ENCODE measurements around the gene CELA1. TPM values are rescaled to one million over a fixed set of nuclear protein-coding genes. Genes with fewer than 3 reads are reported as not detected.
A peak's percentile ranks its signal among the peaks of the same experiment; 100 is the strongest.

Gene CELA1
- total and polyA plus RNA-seq, 10 of the 15 experiments (the other 5 are each of a cell fraction or from before 2014, with no cell fraction given) = not detected

- TF ChIP-seq ATF2 (IDR thresholded peaks at IDR 0.05; ENCODE audit: low read length) (no peak), RELA (IDR thresholded peaks at IDR 0.05; ENCODE audit: borderline replicate concordance, partially characterized antibody) (no peak), MAX (IDR thresholded peaks at IDR 0.05; ENCODE audit: low read depth, low read length) (no peak), CTCF (IDR thresholded peaks at IDR 0.05 in 2 of 3, conservative IDR thresholded peaks at IDR 0.05 in 1 of 3; ENCODE audit: control insufficient read depth in 2 of 3, extremely low read depth in 1 of 3, insufficient read depth in 1 of 3, low read depth in 3 of 3, low read length in 3 of 3) (peak in 1 of 3 experiments; percentile 12; a peak in 1 of 6 replicates), SUPT20H (IDR thresholded peaks at IDR 0.05; ENCODE audit: borderline replicate concordance, control insufficient read depth, low read depth, low read length) (no peak)
- Histone ChIP-seq H4K20me1 (ENCODE audit: control insufficient read depth, insufficient read depth) (no peaks in the 10 kb centered on the region), H3K4me3 (no peak overlapping the region), H3K27ac (ENCODE audit: control insufficient read depth, insufficient read depth) (no peak overlapping the region), H3K4me2 (ENCODE audit: control insufficient read depth, insufficient read depth) (no peak overlapping the region), H3K9ac (ENCODE audit: control insufficient read depth, insufficient read depth, low read length) (no peak overlapping the region), H3K9me3 (replicated peaks; ENCODE audit: control insufficient read depth, insufficient read depth, low read length) (no peaks in the 10 kb centered on the region), H3K4me1 (ENCODE audit: control insufficient read depth, insufficient read depth, low read length) (peaks cover 6% of the 10 kb centered on the region; the same call in 1 of the 2 replicates), H3K27me3 (replicated peaks in 1 of 2; ENCODE audit: control insufficient read depth in 2 of 2, insufficient read depth in 2 of 2, low read length in 1 of 2) (no peaks in the 10 kb centered on the region), H2AFZ (ENCODE audit: control insufficient read depth, low read depth, low read length) (no peak overlapping the region), H3K36me3 (ENCODE audit: control insufficient read depth in 2 of 2, insufficient read depth in 2 of 2, low read length in 1 of 2) (peaks cover 9 to 27% of the 10 kb centered on the region in 2 experiments; a peak in 3 of 4 replicates), H3K79me2 (ENCODE audit: control insufficient read depth, insufficient read depth, low read length) (no peaks in the 10 kb centered on the region)
- intact Hi-C loops (cut with micrococcal nuclease; ENCODE audit: unreplicated experiment) = no loop called here
- CTCF ChIA-PET = interaction anchor here (1.1 kb wide), 1 partner anchor 36 kb away, joined by 3 read pairs; no protein-coding TSS in a partner anchor
- POLR2A ChIA-PET = interaction anchor here (0.8 kb wide), 2 partner anchors 9 to 22 kb away, joined by 3 to 4 read pairs; no protein-coding TSS in a partner anchor
- RAD21 ChIA-PET (ENCODE audit: unreplicated experiment) = no interaction called here
- BruUV-seq (replicated peaks) = no TSS peak
- in situ Hi-C loops (cut with MboI) = no loop called here
- ATAC-seq (no peak), DNase-seq (ENCODE audit: low read depth, low spot score) (no peak), FAIRE-seq (no peak)
- SMC1A ChIA-PET (ENCODE audit: uncharacterized antibody, unreplicated experiment) = interaction anchor here (0.9 to 1.1 kb wide), 2 partner anchors 9 to 12 kb away, joined by 5 read pairs; no protein-coding TSS in a partner anchor
- WGBS (ENCODE audit: insufficient coverage, insufficient replicate concordance, low lambda C conversion rate, missing lambda C conversion rate) = 100% methylated on average over 10 of the region's 11 CpGs
Measured at GRCh38 chr12:51377099-51377984, 30.9 kb upstream of the CELA1 start.
